A549 (cell line): ENCODE data around the gene COX5B. TPM values are rescaled to one million over a fixed set of nuclear protein-coding genes. Genes with fewer than 3 reads are reported as not detected.
A peak's percentile ranks its signal among the peaks of the same experiment; 100 is the strongest.

Source experiments
- ATAC-seq, 2 experiments: fragments of 200-7000 bp in 1 of 2; fragments of >200 bp in 1 of 2; cut with Nextera tagmentation in 1 of 2; cut with Tn5 transposase in 1 of 2; 3 replicates each; pipeline versions ENCODE4 v1.8.0 to v1.9.1; 2018 to 2020; ENCODE audit warnings: mild to moderate bottlenecking in 1 of 2, moderate library complexity in 1 of 2
- CTCF ChIA-PET: fragments of 300-600 bp; sonication (Branson Sonifier 250); formaldehyde crosslinking; extraction: SDS; loops from one replicate; lab custom pipeline; 2021; ENCODE audit warnings: antibody characterized with exemption, inconsistent platforms; lab: Yijun Ruan, JAX
- POLR2A ChIA-PET: fragments of 350-600 bp; formaldehyde crosslinking; extraction: SDS; loops from one replicate; lab custom pipeline; 2021; ENCODE audit warnings: antibody characterized with exemption, inconsistent platforms; lab: Yijun Ruan, JAX
- DNase-seq, 2 experiments: peaks; one replicate each; pipeline versions ENCODE4 v3.0.0 to v3.0.0-alpha.2; 2011 to 2016; ENCODE audit warnings: low read depth in 1 of 2, low spot score in 1 of 2
- FAIRE-seq: peaks from 2 replicates; lab custom pipeline; 2011; peaks lifted over from hg19 to GRCh38; lab: Jason Lieb, UNC
- H3K27ac ChIP-seq, 2 experiments: fragments of >200 bp; sonication (Bioruptor Twin); formaldehyde crosslinking; 3 replicates each; pipeline ENCODE4 v1.5.1; 2016 to 2017
- H3K4me1 ChIP-seq: fragments of >200 bp; sonication (Bioruptor Twin); formaldehyde crosslinking; 3 replicates; pipeline ENCODE4 v1.6.1; 2016
- H3K4me2 ChIP-seq: fragments of >200 bp; sonication (Bioruptor Twin); formaldehyde crosslinking; 3 replicates; pipeline ENCODE4 v1.6.1; 2016
- H3K4me3 ChIP-seq: fragments of >200 bp; sonication (Bioruptor Twin); formaldehyde crosslinking; 3 replicates; pipeline ENCODE4 v1.5.1; 2016
- H3K9me3 ChIP-seq: fragments of >200 bp; sonication (Bioruptor Twin); formaldehyde crosslinking; 3 replicates; pipeline ENCODE4 v1.6.1; 2016
- CHD4 ChIP-seq: fragments of 200-600 bp; sonication (generic); IDR thresholded peaks from 2 replicates; pipeline ENCODE4 v1.6.1; 2016; ENCODE audit warnings: antibody characterized with exemption, mild to moderate bottlenecking, borderline replicate concordance
- CTCF ChIP-seq: fragments of >200 bp; sonication (Bioruptor Twin); formaldehyde crosslinking; IDR thresholded peaks from 3 replicates; pipeline ENCODE4 v1.5.1; 2016
- EHF ChIP-seq: fragments of 250-450 bp; sonication (Bioruptor Pico); IDR thresholded peaks from 2 replicates; pipeline ENCODE4 v1.5.0; 2020; ENCODE audit warnings: mild to moderate bottlenecking
- EHMT2 ChIP-seq: fragments of 200-600 bp; sonication (generic); IDR thresholded peaks from 2 replicates; pipeline ENCODE4 v1.6.1; 2016; ENCODE audit warnings: antibody characterized with exemption, low read depth, mild to moderate bottlenecking, moderate library complexity
- FOXS1 ChIP-seq: fragments of 250-450 bp; sonication (Bioruptor Pico); IDR thresholded peaks from 2 replicates; pipeline ENCODE4 v1.5.0; 2020; ENCODE audit warnings: mild to moderate bottlenecking, moderate library complexity
- HDAC2 ChIP-seq: fragments of 200-600 bp; sonication (generic); IDR thresholded peaks from 2 replicates; pipeline ENCODE4 v1.6.1; 2016
- HOXA7 ChIP-seq: fragments of 250-450 bp; sonication (Bioruptor Pico); IDR thresholded peaks from 2 replicates; pipeline ENCODE4 v1.5.0; 2020; ENCODE audit warnings: mild to moderate bottlenecking, moderate library complexity
- HOXB13 ChIP-seq: fragments of 250-450 bp; sonication (Bioruptor Pico); IDR thresholded peaks from 2 replicates; pipeline ENCODE4 v1.5.0; 2020; ENCODE audit warnings: low read depth, mild to moderate bottlenecking, moderate library complexity
- JUN ChIP-seq, 2 experiments: fragments of >200 bp; sonication (Bioruptor Twin); formaldehyde crosslinking; IDR thresholded peaks; 2 replicates in 1 of 2; 3 replicates in 1 of 2; pipeline ENCODE4 v1.6.1; 2016 to 2017
- MAFK ChIP-seq: fragments of 450-650 bp; IDR thresholded peaks from 2 replicates; pipeline ENCODE4 v1.6.1; 2014; ENCODE audit not compliant: partially characterized antibody
- MAZ ChIP-seq: fragments of 150-350 bp; IDR thresholded peaks from 2 replicates; pipeline ENCODE4 v1.6.1; 2014; ENCODE audit warnings: antibody characterized with exemption, low read depth, low read length, borderline replicate concordance
- NPAS2 ChIP-seq: fragments of 250-450 bp; sonication (Bioruptor Pico); IDR thresholded peaks from 2 replicates; pipeline ENCODE4 v1.8.0; 2022; ENCODE audit warnings: mild to moderate bottlenecking, moderate library complexity, borderline replicate concordance
- PHF8 ChIP-seq: fragments of 200-600 bp; sonication (generic); IDR thresholded peaks from 2 replicates; pipeline ENCODE4 v1.6.1; 2016; ENCODE audit warnings: low read depth, mild to moderate bottlenecking, antibody characterized with exemption, moderate library complexity, borderline replicate concordance
- RAD21 ChIP-seq, 2 experiments: fragments of >200 bp in 1 of 2; sonication (Bioruptor Twin) in 1 of 2; formaldehyde crosslinking in 1 of 2; IDR thresholded peaks in 1 of 2; conservative IDR thresholded peaks in 1 of 2; 2 replicates in 1 of 2; 3 replicates in 1 of 2; pipeline ENCODE4 v1.6.1; 2012 to 2018; ENCODE audit warnings: inconsistent platforms in 1 of 2
- REST ChIP-seq: fragments of 200-600 bp; sonication (generic); IDR thresholded peaks from 2 replicates; pipeline ENCODE4 v1.6.1; 2016; ENCODE audit warnings: antibody characterized with exemption, mild to moderate bottlenecking, moderate library complexity
- RNF2 ChIP-seq: fragments of 200-600 bp; sonication (generic); IDR thresholded peaks from 2 replicates; pipeline ENCODE4 v1.6.1; 2016; ENCODE audit warnings: low read depth, mild to moderate bottlenecking, antibody characterized with exemption, moderate library complexity, borderline replicate concordance
- ZFP36 ChIP-seq: fragments of 450-650 bp; IDR thresholded peaks from 2 replicates; pipeline ENCODE4 v1.6.1; 2014; ENCODE audit warnings: borderline replicate concordance; ENCODE audit not compliant: partially characterized antibody
- ZNF302 ChIP-seq: fragments of 250-450 bp; sonication (Bioruptor Pico); IDR thresholded peaks from 2 replicates; pipeline ENCODE4 v1.9.0; 2021; ENCODE audit warnings: inconsistent platforms, mild to moderate bottlenecking, moderate library complexity
- WGBS: methylation state at CpG from one replicate; pipeline ENCODE4 v1.1.6; 2017; ENCODE audit errors: missing lambda C conversion rate; 5-methylcytosine and 5-hydroxymethylcytosine counted together
- polyA plus RNA-seq, 4 experiments: library from polyadenylated mRNA; depleted of rRNA in 3 of 4; stranded (reverse); fragments of >200 nt; fragmentation: RNase III in 1 of 4; extraction: RNeasy Plus Mini Kit Qiagen cat#74134 plus additional on column Dnase treatment in 1 of 4; gene quantifications; 2 replicates in 3 of 4; 3 replicates in 1 of 4; pipeline ENCODE4 v1.2.3, GENCODE V29; 2011 to 2017

Gene COX5B
- polyA plus RNA-seq, 2 of the 4 experiments (the other 2 are of a cell fraction) = 343 to 353 TPM

GRCh38 chr2:97645112-97645694, 659 bp upstream of the COX5B start:
- FAIRE-seq = no peak
- peak overlapping the region; percentile 68 for H3K4me3 ChIP-seq
- peak; percentile 58 to 64 for ATAC-seq
- peak overlapping the region; percentile 85 for H3K4me2 ChIP-seq
- no peaks in the 10 kb centered on the region for H3K9me3 ChIP-seq
- H3K27ac ChIP-seq = peak overlapping the region; percentile 76 to 98
- whole genome bisulfite sequencing = 25% methylated on average over 15 of the region's 19 CpGs
- DNase-seq = no peak
- TF ChIP-seq PHF8 = peak; percentile 23; the same call in 1 of the 2 replicates
- TF ChIP-seq NPAS2 = no peak
- ChIA-PET POLR2A (interaction anchor here (0.6 to 2.5 kb wide), 7 partner anchors 12 to 1582 kb away, joined by 3 to 76 read pairs (median 5); partner anchors contain the start of gene ACTR1B), CTCF (interaction anchor here (0.7 to 2.6 kb wide), 8 partner anchors 16 to 740 kb away, joined by 3 to 14 read pairs (median 4); partner anchors contain the start of gene ACTR1B)
- peaks cover 10% of the 10 kb centered on the region; the same call in 2 of the 3 replicates for H3K4me1 ChIP-seq

GRCh38 chr2:97646977-97647376, 1.1 kb downstream of the COX5B start:
- TF ChIP-seq MAZ = no peak
- TF ChIP-seq EHMT2 = no peak
- TF ChIP-seq CTCF = no peak
- TF ChIP-seq HOXA7 = no peak
- no peak for TF ChIP-seq MAFK
- TF ChIP-seq REST = no peak
- no peak for TF ChIP-seq NPAS2
- TF ChIP-seq FOXS1 (CRISPR knock-in tag) = no peak
- TF ChIP-seq HOXB13 (CRISPR knock-in tag) = no peak
- no peak for TF ChIP-seq HDAC2
- TF ChIP-seq ZNF302 (CRISPR knock-in tag) = no peak
- TF ChIP-seq ZFP36 = no peak
- TF ChIP-seq CHD4 = no peak
- no peak for TF ChIP-seq RNF2
- TF ChIP-seq PHF8 = no peak
- TF ChIP-seq JUN (IDR thresholded peaks at IDR 0.05) = no peak
- TF ChIP-seq RAD21 (conservative IDR thresholded peaks at IDR 0.05 in 1 of 2, IDR thresholded peaks at IDR 0.05 in 1 of 2) = no peak
- no peak for TF ChIP-seq EHF (CRISPR knock-in tag)
- TF ChIP-seq, all 56 proteins: peak for 0
- ChIA-PET CTCF (interaction anchor here (1.0 to 3.4 kb wide), 4 partner anchors 15 to 56 kb away, joined by 3 to 14 read pairs (median 8); partner anchors contain the start of gene ACTR1B), POLR2A (interaction anchor here (1.5 to 2.5 kb wide), 2 partner anchors 17 to 1584 kb away, joined by 5 to 76 read pairs; partner anchors contain the start of gene ACTR1B)
- no peaks in the 10 kb centered on the region for H3K9me3 ChIP-seq
- no peak for FAIRE-seq
- H3K4me2 ChIP-seq = peak overlapping the region; percentile 95
- WGBS = 83% methylated on average over 4 of the region's 4 CpGs
- no peak for ATAC-seq
- no peak for DNase-seq
- H3K27ac ChIP-seq = peak overlapping the region in 1 of 2 experiments; percentile 98; a peak in 4 of 6 replicates
- H3K4me1 ChIP-seq = peaks cover 10% of the 10 kb centered on the region; the same call in 2 of the 3 replicates
- H3K4me3 ChIP-seq = peak overlapping the region; percentile 68
